CD14-positive monocyte (primary cell): ENCODE data around the gene EPHB2. TPM values are rescaled to one million over a fixed set of nuclear protein-coding genes. Genes with fewer than 3 reads are reported as not detected.

Experiments
- DNase-seq, 3 donors: peaks; one replicate each; pipeline ENCODE4 v3.0.0-alpha.2; 2011 to 2022
- H2AFZ ChIP-seq: 2 replicates; pipeline ENCODE4 v1.6.0; 2012; ENCODE audit warnings: mild to moderate bottlenecking, low read depth, low read length, inconsistent platforms; ENCODE audit not compliant: insufficient read depth, poor library complexity, severe bottlenecking
- H3K27ac ChIP-seq, 2 donors: 1 replicate in 1 of 2; 2 replicates in 1 of 2; pipeline ENCODE4 v1.5.1; 2012 to 2013; ENCODE audit warnings: low read length in 2 of 2, control low read depth in 1 of 2, inconsistent platforms in 1 of 2, low read depth in 1 of 2, mild to moderate bottlenecking in 1 of 2
- H3K27me3 ChIP-seq, 2 donors: one replicate each; pipeline versions ENCODE4 v1.6.0 to v1.6.1; 2011 to 2013; ENCODE audit warnings: low read length in 2 of 2; ENCODE audit not compliant: control insufficient read depth in 2 of 2, insufficient read depth in 2 of 2
- H3K36me3 ChIP-seq, 2 donors: replicated peaks in 1 of 2; 1 replicate in 1 of 2; 2 replicates in 1 of 2; pipeline versions ENCODE4 v1.5.1 to v1.6.1; 2012 to 2013; ENCODE audit warnings: low read length in 2 of 2, control low read depth in 1 of 2, inconsistent platforms in 1 of 2, mild to moderate bottlenecking in 1 of 2; ENCODE audit not compliant: insufficient read depth in 2 of 2, control insufficient read depth in 1 of 2
- H3K4me1 ChIP-seq, 2 donors: 1 replicate in 1 of 2; 2 replicates in 1 of 2; pipeline versions ENCODE4 v1.5.1 to v1.6.1; 2012 to 2013; ENCODE audit warnings: low read length in 2 of 2, control low read depth in 1 of 2, inconsistent platforms in 1 of 2, mild to moderate bottlenecking in 1 of 2, moderate library complexity in 1 of 2; ENCODE audit not compliant: insufficient read depth in 2 of 2, control insufficient read depth in 1 of 2
- H3K4me2 ChIP-seq: replicated peaks from 2 replicates; pipeline ENCODE3; 2012; ENCODE audit warnings: low read length, moderate library complexity, mild to moderate bottlenecking; ENCODE audit not compliant: poor library complexity, severe bottlenecking; ENCODE audit errors: extremely low read depth
- H3K4me3 ChIP-seq, 3 experiments: fragments of 200-600 bp in 1 of 3; sonication (generic) in 1 of 3; replicated peaks in 1 of 3; 1 replicate in 2 of 3; 2 replicates in 1 of 3; pipeline ENCODE4 v1.5.1; 2011 to 2013; ENCODE audit warnings: low read length in 3 of 3, mild to moderate bottlenecking in 3 of 3, control low read depth in 2 of 3, low read depth in 2 of 3, inconsistent platforms in 1 of 3, moderate library complexity in 1 of 3
- H3K79me2 ChIP-seq: 2 replicates; pipeline ENCODE4 v1.6.0; 2012; ENCODE audit warnings: mild to moderate bottlenecking, control low read depth, inconsistent platforms, low read length, moderate library complexity; ENCODE audit not compliant: insufficient read depth
- H3K9ac ChIP-seq: 2 replicates; pipeline ENCODE4 v1.6.0; 2017; ENCODE audit warnings: low read length, mild to moderate bottlenecking; ENCODE audit not compliant: insufficient read depth, poor library complexity, severe bottlenecking
- H3K9me3 ChIP-seq, 2 donors: replicated peaks in 1 of 2; 1 replicate in 1 of 2; 2 replicates in 1 of 2; pipeline versions ENCODE4 v1.5.1 to v1.6.1; 2012 to 2013; ENCODE audit warnings: low read length in 2 of 2, control low read depth in 1 of 2; ENCODE audit not compliant: control insufficient read depth in 1 of 2, insufficient read depth in 1 of 2
- H4K20me1 ChIP-seq: 2 replicates; pipeline ENCODE4 v1.6.0; 2012; ENCODE audit warnings: mild to moderate bottlenecking, low read length, control low read depth, moderate library complexity; ENCODE audit not compliant: insufficient read depth
- H3K27ac Mint-ChIP-seq, 7 donors: one replicate each; pipeline ENCODE4 v1.8.0; 2020; ENCODE audit warnings: mild to moderate bottlenecking in 7 of 7, mixed read lengths in 7 of 7, moderate library complexity in 6 of 7, inconsistent platforms in 2 of 7
- H3K27me3 Mint-ChIP-seq, 3 donors: one replicate each; pipeline ENCODE4 v1.8.0; 2021 to 2022; ENCODE audit warnings: low read depth in 3 of 3, mild to moderate bottlenecking in 3 of 3, mixed read lengths in 3 of 3, moderate library complexity in 3 of 3, inconsistent platforms in 1 of 3
- H3K36me3 Mint-ChIP-seq, 2 donors: one replicate each; pipeline ENCODE4 v1.8.0; 2020; ENCODE audit warnings: mixed read lengths in 2 of 2, inconsistent platforms in 1 of 2, mild to moderate bottlenecking in 1 of 2
- H3K4me1 Mint-ChIP-seq: one replicate; pipeline ENCODE4 v1.8.0; 2020; ENCODE audit warnings: mild to moderate bottlenecking, mixed read lengths
- H3K4me3 Mint-ChIP-seq, 2 donors: one replicate each; pipeline ENCODE4 v1.8.0; 2020; ENCODE audit warnings: mild to moderate bottlenecking in 2 of 2, mixed read lengths in 2 of 2, moderate library complexity in 1 of 2
- H3K9me3 Mint-ChIP-seq, 7 donors: one replicate each; pipeline ENCODE4 v1.8.0; 2020 to 2022; ENCODE audit warnings: mixed read lengths in 7 of 7, mild to moderate bottlenecking in 6 of 7, moderate library complexity in 6 of 7, inconsistent platforms in 2 of 7
- CTCF ChIP-seq: fragments of 200-600 bp; IDR thresholded peaks from one replicate; pipeline ENCODE4 v1.8.0; 2022; ENCODE audit warnings: antibody characterized with exemption, mild to moderate bottlenecking
- WGBS: methylation state at CpG from one replicate; pipeline ENCODE4 v1.1.5; 2013; ENCODE audit warnings: missing lambda C conversion rate; ENCODE audit not compliant: insufficient coverage; 5-methylcytosine and 5-hydroxymethylcytosine counted together
- intact Hi-C, 2 donors: fragments of 100-400 bp; cut with micrococcal nuclease; formaldehyde crosslinking; loops; one replicate each; pipeline versions ENCODE4 v1.15.0 to v1.15.1; 2023
- polyA plus RNA-seq, 3 donors: library from polyadenylated mRNA; depleted of rRNA in 1 of 3; unstranded in 2 of 3; stranded (reverse) in 1 of 3; fragments of 300-500 nt in 2 of 3; fragments of >200 nt in 1 of 3; fragmentation: Illumina TruSeq in 2 of 3; gene quantifications; 1 replicate in 2 of 3; 2 replicates in 1 of 3; pipeline ENCODE4 v1.2.3, GENCODE V29; 2012 to 2021

EPHB2 gene
- polyA plus RNA-seq, 3 donors = 2.9 to 5.6 (median 3.4) TPM

- H3K27ac ChIP-seq = peak overlapping the region in 1 of 2 donors; percentile 1
- peak overlapping the region in 3 of 7 donors; percentile 61 to 76 (median 66) for H3K27ac Mint-ChIP-seq
- peak overlapping the region; percentile 63 for H2AFZ ChIP-seq
These were observed 543 bp upstream of the EPHB2 start for GRCh38 chr1:22709891-22710700.

More at GRCh38 chr1:22709891-22710700, 543 bp upstream of the EPHB2 start:
- WGBS = under 1% methylated on average over 38 of the region's 50 CpGs
- intact Hi-C loops = loop anchor here in 1 of 2 donors (5.0 to 10.0 kb wide), 3 partner anchors 37 to 225 kb away; no protein-coding TSS in a partner anchor
- Histone ChIP-seq H4K20me1 (peaks cover 14% of the 10 kb centered on the region), H3K9me3 (peaks cover 0 to 11% of the 10 kb centered on the region in 2 donors), H3K4me1 (peaks cover 27 to 49% of the 10 kb centered on the region in 2 donors), H3K27me3 (peaks cover 14 to 40% of the 10 kb centered on the region in 2 donors), H3K36me3 (no peaks in the 10 kb centered on the region), H3K4me2 (peak overlapping the region; percentile 87), H3K79me2 (no peaks in the 10 kb centered on the region), H3K9ac (peak overlapping the region; percentile 51), H3K4me3 (peak overlapping the region; percentile 18 to 77 (median 33))
- no peak for TF ChIP-seq CTCF
- Mint-ChIP-seq H3K4me3 (peak overlapping the region; percentile 66 to 87), H3K9me3 (peaks cover 0 to 7% (median 0%) of the 10 kb centered on the region in 7 donors), H3K27me3 (peaks cover 37 to 51% (median 38%) of the 10 kb centered on the region in 3 donors), H3K4me1 (peaks cover 29% of the 10 kb centered on the region), H3K36me3 (peaks cover 7 to 8% of the 10 kb centered on the region in 2 donors)
- peak; percentile 59 to 63 (median 60) for DNase-seq
